Upper lobe of left lung (tissue), 4 donors: ENCODE measurements around the gene GNPTG.

Experiments used
- CTCF ChIP-seq, 6 experiments: fragments of 450-650 bp in 4 of 6; fragments of 200-600 bp in 2 of 6; sonication (generic) in 2 of 6; IDR thresholded peaks; one replicate each; pipeline ENCODE4 v1.5.1; 2016 to 2019; ENCODE audit warnings: antibody characterized with exemption in 6 of 6
- EP300 ChIP-seq, 4 donors: sonication (generic); formaldehyde crosslinking; IDR thresholded peaks; one replicate each; pipeline ENCODE4 v1.5.1; 2017; ENCODE audit warnings: antibody characterized with exemption in 4 of 4, control low read depth in 2 of 4
- POLR2A ChIP-seq, 4 donors: fragments of 450-650 bp; IDR thresholded peaks; one replicate each; pipeline ENCODE4 v1.5.1; 2016 to 2017; ENCODE audit warnings: antibody characterized with exemption in 4 of 4, mild to moderate bottlenecking in 2 of 4
- POLR2AphosphoS5 ChIP-seq, 2 donors: sonication (generic); formaldehyde crosslinking; IDR thresholded peaks; one replicate each; pipeline ENCODE4 v1.5.1; 2017; ENCODE audit warnings: antibody characterized with exemption in 2 of 2

- no peak for TF ChIP-seq CTCF (IDR thresholded peaks at IDR 0.05)
- no peak for TF ChIP-seq POLR2A (IDR thresholded peaks at IDR 0.05)
- no peak for TF ChIP-seq EP300 (IDR thresholded peaks at IDR 0.05)
- TF ChIP-seq POLR2AphosphoS5 (IDR thresholded peaks at IDR 0.05), result no peak
Measured at GRCh38 chr16:1310832-1311200, 40.9 kb upstream of the GNPTG start.
